GM19324 (cell line): ENCODE measurements around the gene LPCAT1.

Experiments used
- ATAC-seq: cut with Tn5 transposase; IDR thresholded peaks from one replicate; pipeline ENCODE4 v1.9.1; 2021; ENCODE audit warnings: mild to moderate bottlenecking, moderate library complexity; ENCODE audit not compliant: unreplicated experiment, low FRiP score

The LPCAT1 gene

GRCh38 chr5:1555011-1555807 lies 31.4 kb upstream of the LPCAT1 start:
- ATAC-seq = no peak

- no peak for ATAC-seq
Observed at GRCh38 chr5:1554410-1554967, 30.7 kb upstream of the LPCAT1 start.

GRCh38 chr5:1553539-1554409 lies 30.0 kb upstream of the LPCAT1 start:
- ATAC-seq = no peak

GRCh38 chr5:1552521-1553255 lies 28.9 kb upstream of the LPCAT1 start:
- no peak for ATAC-seq

DNA sequence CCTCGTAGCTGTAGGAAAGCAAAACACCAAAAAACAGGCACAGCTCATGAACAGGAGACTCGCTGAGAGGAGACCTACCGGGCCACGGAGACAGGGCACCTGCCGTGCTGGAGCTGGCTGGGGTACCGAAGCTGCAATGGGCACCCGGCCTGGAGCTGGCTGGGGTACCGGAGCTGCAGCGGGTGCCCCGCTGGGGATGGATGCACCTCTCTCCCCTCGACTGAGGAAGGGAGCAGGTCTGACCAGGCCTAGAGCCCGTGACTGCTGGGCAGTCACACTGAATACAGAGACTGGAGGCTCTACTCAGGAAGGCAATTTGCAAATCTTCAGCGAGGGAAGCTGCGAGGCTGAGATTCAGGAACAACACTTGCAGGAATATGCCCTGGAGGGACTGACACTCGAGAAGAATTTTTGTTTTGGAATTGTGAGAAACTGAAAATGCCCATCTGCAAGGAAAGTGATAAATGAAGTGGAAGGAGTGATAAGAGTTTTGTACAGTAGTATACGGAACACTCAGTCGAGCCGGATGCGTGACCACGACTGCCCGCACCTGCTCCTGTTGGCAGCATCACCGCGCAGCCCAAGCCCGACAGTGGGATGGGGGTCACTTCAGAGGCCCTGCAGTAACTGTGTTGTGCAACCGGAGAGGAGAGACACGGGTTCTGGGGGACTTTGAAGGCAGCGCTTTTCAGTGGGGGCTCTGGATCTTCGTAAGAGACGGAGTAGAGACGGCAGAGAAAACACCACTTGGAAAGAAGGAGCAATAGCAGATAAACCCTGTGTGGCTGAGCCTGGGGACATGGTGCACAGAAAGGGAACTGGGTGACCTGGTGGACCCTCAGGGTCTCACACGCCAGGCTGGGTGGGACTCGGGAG lies 27.9 kb upstream of the LPCAT1 start:
- no peak for ATAC-seq

GRCh38 chr5:1550287-1551076 lies 26.7 kb upstream of the LPCAT1 start:
- no peak for ATAC-seq

- ATAC-seq = no peak
Observed at GRCh38 chr5:1549475-1550030, 25.8 kb upstream of the LPCAT1 start.

DNA sequence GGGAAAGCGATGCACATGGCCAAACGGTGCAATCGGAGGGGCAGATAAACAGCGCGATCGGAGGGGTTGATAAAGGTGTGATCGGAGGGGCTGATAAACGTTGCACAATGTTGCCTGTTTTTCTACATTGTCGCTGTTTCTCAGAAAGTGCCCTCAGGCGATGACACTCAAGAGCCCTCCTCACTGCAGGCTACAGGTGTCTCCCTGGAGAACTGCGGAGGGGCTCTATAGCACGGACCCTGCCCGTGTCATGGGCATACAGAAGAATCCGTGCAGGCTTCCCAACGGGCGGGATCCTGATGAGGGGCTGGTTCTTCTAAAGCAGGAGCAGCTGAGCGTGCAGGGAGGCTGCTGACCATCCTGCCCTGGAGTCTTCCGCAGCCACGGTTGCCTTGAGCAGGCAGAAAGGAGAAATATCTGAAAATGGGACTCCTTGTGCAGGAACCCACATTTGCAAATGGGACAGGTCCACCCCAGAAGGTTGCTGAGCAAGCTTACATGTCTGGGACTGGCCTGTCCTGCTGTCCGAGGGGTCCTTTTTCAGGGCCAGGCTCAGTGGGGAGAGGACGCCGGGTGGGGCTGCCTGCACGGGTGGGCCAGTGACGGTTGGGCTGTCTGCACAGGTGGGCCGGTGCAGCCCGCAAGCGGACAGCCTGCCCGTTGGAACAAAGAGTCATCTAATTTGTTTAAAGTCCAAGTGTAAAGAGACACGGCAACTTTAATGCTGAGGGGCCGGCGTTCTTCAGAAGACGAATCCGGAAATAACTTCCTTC lies 25.1 kb upstream of the LPCAT1 start:
- no peak for ATAC-seq

DNA sequence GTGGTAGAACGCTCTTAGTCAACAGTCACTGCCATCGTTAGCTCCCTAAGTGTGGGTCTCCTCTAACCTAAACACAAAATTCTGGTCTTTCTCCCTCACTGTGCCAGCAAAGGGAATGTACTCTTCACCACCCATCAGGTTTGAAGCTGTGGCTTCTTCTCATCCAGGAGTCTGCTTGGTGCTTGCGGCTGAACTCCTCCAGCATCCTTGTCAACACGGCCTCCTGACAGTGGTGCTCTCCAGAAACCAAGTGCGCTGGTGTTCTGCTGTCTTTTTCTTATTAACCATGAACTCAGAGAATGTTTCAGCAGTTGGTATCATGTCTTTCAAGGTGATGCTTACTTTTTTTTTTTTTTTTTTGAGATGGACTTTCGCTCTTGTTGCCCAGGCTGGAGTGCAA lies 23.9 kb upstream of the LPCAT1 start:
- no peak for ATAC-seq

- ATAC-seq = no peak
Observed at GRCh38 chr5:1547236-1547635, 23.5 kb upstream of the LPCAT1 start.

DNA sequence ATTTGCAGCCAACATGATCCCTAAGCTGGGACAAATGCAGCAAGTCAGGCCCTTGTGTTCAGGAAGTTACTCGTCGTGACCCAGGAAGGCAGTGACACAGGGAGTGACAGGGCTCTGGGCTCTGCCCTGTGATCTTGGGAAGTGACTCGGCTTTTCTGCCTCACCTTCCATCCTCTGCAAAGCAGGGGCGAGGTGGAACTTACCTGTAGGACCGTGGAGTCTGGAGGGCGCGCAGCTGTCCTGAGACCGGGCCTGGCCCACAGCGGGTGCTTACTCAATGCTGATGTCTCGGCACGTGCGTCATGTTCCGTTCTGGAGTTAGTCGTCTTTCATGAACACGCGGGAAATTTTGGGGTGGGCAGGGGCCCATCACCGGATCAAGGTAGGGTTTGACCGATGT lies 22.8 kb upstream of the LPCAT1 start:
- ATAC-seq = no peak

DNA sequence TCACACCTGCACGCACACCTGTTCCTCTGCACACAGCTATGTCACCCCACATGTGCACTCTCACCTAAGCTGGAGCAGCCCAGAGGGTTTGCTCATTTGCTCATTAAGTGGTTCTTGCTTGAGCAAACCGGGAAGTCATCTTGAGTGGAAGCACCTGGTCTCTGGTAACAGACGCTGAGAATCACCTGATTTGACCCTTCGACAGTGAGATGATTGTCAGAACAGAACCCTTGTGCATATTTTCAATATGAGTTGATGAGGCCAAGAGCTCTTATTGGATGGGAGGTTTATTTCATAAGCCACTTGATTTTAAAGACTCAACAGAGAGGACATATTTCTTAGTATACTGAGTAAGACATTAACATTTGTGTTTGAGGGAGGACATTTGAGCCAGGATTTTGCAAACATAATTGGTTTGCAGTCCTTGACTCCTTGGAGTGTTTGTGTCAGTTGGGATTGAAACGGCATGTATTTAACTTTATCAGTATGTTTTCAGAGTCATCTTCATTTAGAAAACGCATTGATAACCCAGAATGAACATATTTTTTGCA lies 22.1 kb upstream of the LPCAT1 start:
- no peak for ATAC-seq

- ATAC-seq = no peak
Observed at GRCh38 chr5:1545126-1545804, 21.5 kb upstream of the LPCAT1 start.

DNA sequence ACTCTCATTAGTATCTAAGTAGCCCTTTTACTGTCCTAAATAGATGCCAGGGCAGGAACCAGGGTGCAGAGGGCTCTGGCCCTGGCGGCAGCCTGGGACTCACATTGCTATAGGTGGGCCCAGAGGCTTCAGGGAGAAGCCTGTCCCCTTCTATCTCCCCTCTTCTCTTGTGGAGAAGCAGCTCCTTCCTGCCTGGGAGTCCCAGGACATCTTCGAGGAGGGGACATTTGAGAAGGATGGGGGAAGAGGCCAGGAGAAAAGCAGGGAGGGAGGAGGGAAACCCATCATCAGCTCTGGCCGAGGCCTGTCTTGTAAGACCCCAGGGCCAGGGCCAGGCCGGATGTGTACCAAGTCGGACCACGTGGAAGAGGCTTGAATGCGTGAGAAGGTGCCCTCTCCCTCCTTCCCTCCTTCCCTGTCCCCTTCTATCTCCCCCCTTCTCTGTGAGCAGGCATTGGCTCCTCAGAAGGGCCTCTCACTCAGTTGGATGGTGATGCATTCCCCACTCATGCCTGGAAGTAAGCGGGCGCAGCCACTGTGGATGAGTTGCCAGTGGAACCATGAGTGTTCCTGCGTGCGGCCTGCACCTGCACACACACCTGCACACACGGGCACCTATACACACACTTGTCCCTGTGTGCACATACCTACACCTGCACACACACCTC lies 20.7 kb upstream of the LPCAT1 start:
- ATAC-seq = no peak

- ATAC-seq = no peak
Observed at GRCh38 chr5:1543398-1544293, 19.9 kb upstream of the LPCAT1 start.

GRCh38 chr5:1542781-1543180 lies 19.0 kb upstream of the LPCAT1 start:
- no peak for ATAC-seq
